HFF-Myc (cell line): Measurements from ENCODE around the gene ZNF24.
A peak's percentile ranks its signal among the peaks of the same experiment; 100 is the strongest.

ENCODE experiments used
- DNase-seq: peaks from one replicate; pipeline ENCODE4 v3.0.0-alpha.2; 2011; ENCODE audit warnings: low read depth; ENCODE audit errors: extremely low read depth
- H3K4me3 ChIP-seq: replicated peaks from 2 replicates; pipeline ENCODE4 v1.5.1; 2011; ENCODE audit warnings: low read depth, mild to moderate bottlenecking, control low read depth, low read length
- CTCF ChIP-seq: IDR thresholded peaks from 2 replicates; pipeline ENCODE4 v1.5.1; 2012; ENCODE audit warnings: mild to moderate bottlenecking, low read depth, low read length, control low read depth; ENCODE audit errors: missing control alignments

The ZNF24 gene

GRCh38 chr18:35306588-35307250 is 37.5 kb downstream of the ZNF24 start:
- no peak for DNase-seq
- no peak overlapping the region for H3K4me3 ChIP-seq
- no peak for TF ChIP-seq CTCF

- no peak for DNase-seq
- H3K4me3 ChIP-seq: no peak overlapping the region
- TF ChIP-seq CTCF: no peak
Measured at GRCh38 chr18:35303610-35304009, 40.6 kb downstream of the ZNF24 start.

DNA sequence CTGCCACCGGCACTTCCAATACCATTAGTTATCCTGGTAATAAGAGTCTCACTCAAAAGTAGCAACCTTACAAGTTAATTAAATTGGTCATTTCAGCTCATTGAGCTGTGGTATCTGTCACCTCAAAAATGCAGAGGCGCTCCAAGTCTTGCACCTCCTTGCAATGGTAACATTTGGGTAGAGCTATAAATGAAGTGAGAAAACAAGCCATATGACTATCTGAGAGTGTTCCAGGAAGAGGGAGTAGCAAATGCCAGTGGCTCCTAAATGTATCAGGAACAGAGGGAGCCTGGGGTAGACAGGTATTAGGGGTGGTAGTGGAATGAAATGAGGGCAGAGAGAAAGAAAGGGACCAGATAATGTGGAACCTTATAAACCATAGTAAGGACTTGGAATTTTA is 48.2 kb downstream of the ZNF24 start:
- no peak for TF ChIP-seq CTCF
- H3K4me3 ChIP-seq: no peak overlapping the region
- no peak for DNase-seq

GRCh38 chr18:35291166-35291565 is 53.1 kb downstream of the ZNF24 start:
- DNase-seq: no peak
- H3K4me3 ChIP-seq: peak overlapping the region; percentile 84
- no peak for TF ChIP-seq CTCF

DNA sequence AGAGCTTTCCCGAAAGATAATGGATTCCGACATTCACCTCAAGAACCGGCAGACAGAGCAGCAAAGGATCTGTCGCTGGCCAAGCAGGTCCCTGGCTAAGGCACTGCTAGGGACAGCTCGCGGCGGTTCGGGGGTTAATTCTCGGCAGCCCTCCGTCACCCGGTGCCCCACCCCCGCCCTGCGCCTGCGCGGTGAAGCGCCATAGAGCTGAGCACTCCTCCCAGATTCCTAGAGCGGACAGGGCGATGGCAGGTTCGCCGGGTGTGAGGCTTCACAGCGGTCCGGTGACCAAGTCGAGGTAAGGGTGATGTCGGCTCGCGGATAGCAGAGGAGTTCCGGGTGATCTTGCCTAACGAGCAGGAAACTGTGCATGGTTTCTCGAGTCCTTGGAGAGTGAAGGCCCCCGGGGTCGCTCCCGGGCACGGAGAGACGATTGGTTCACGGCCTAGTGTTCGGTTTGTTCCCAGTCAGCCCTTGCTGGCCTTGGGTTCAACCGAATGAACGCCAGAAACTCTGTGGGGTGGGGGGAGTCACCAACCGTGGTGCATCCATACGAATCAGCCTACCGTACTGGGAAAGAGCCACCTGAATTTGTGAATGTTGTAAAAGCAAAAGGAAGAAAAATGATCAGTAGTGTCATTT is 54.0 kb downstream of the ZNF24 start, which contains the start of gene ZSCAN30:
ZSCAN30 (minus strand) TSS at position 136 of the 642 bp plus-strand sequence. CDS start 25,877 bp downstream, outside the sequence.
- TF ChIP-seq CTCF: no peak
- peak; percentile 78 for DNase-seq
- H3K4me3 ChIP-seq: peak within 1 kb of the TSS; percentile 84

DNA sequence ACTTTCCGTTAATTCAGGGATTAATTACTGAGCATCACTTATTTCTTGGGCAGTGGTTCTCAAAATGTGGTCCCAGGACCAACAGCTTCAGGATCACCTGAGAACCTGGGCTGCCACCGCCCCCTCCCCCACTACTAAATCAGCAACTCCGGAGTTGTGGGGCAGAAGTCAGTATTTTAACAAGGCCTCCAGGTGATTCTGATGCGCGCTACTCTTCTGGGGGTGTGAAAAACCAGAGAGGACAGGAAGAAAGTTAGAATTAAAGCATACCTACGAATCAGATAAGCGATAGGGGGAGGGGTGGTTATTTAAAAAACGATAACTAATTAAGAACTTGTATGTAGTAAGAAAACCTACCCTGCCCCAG is 54.5 kb downstream of the ZNF24 start:
- TF ChIP-seq CTCF: no peak
- DNase-seq: no peak
- peak overlapping the region; percentile 84 for H3K4me3 ChIP-seq
